ENCODE data around the gene SLC29A3. TPM values are rescaled to one million over a fixed set of nuclear protein-coding genes. Genes with fewer than 3 reads are reported as not detected.

SLC29A3 gene
- total RNA-seq, 1 experiment from 2014 or later = 5.9 TPM

DNA sequence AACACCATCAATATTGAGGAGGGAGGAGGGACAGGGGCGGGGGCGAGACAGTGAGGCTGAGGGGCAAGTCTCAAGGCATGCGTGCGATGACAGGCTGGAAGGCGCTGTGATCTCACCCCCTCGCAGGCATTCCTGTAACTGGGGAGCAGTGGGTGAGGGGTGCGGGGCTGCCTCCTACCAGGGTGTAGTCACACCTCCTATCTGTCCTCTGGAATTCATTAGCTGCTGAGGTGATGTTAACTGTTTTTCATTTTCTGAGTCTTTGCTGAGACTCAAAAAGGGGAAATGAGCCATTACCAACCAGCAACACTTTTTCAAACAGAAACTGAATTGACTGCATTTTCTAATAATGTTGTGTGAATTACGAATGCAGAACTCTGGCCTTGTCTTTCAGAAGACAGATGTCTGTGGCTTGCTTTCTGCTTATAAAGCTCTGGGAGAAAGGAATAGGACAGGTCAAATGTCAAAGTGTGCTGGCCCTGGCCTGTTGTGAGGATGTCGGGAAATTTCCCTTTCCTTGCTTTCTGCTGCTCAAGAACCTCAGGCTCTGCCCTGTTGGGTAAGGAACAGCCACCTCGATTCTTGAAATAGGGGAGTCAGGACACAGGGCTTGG lies 53.9 kb downstream of the SLC29A3 start:
- no peaks in the 10 kb centered on the region for H3K79me2 ChIP-seq (ENCODE audit: insufficient read depth, low read length)
- ChIA-PET RAD21 (ENCODE audit: low non-redundant PET in 1 of 2, low total read pairs in 2 of 2, uncharacterized antibody in 2 of 2, unreplicated experiment in 2 of 2) (no interaction called here), POLR2A (no interaction called here), CTCF (interaction anchor here (3.0 kb wide), 1 partner anchor 53 kb away, joined by 11 read pairs; the partner anchor contains the start of gene SLC29A3)
- H3K9me3 ChIP-seq (ENCODE audit: control insufficient read depth in 1 of 2, insufficient read depth in 1 of 2, low read depth in 1 of 2, low read length in 2 of 2) = no peaks in the 10 kb centered on the region
- peak; percentile 28 for ATAC-seq
- intact Hi-C loops (cut with micrococcal nuclease) = no loop called here
- H3K9ac ChIP-seq (ENCODE audit: low read length) = no peak overlapping the region
- no peak overlapping the region for H3K4me3 ChIP-seq (replicated peaks in 1 of 2; ENCODE audit: low read depth in 1 of 2, low read length in 2 of 2)
- no peaks in the 10 kb centered on the region for H3K9me2 ChIP-seq (ENCODE audit: insufficient read depth)
- H2AFZ ChIP-seq (ENCODE audit: low read depth, low read length, poor library complexity, severe bottlenecking) = no peak overlapping the region
- no peaks in the 10 kb centered on the region for H3K36me3 ChIP-seq (ENCODE audit: control insufficient read depth in 1 of 2, insufficient read depth in 2 of 2, low read length in 2 of 2)
- no peak overlapping the region for H3K4me2 ChIP-seq (ENCODE audit: low read length)
- H3K4me1 ChIP-seq (ENCODE audit: control insufficient read depth in 1 of 2, insufficient read depth in 2 of 2, low read length in 2 of 2) = peaks cover 8 to 17% of the 10 kb centered on the region in 2 experiments; a peak in 3 of 4 replicates
- BruUV-seq (replicated peaks) = no TSS peak
- no peaks in the 10 kb centered on the region for H3K27me3 ChIP-seq (ENCODE audit: insufficient read depth, low read length)
- no peaks in the 10 kb centered on the region for H4K20me1 ChIP-seq (ENCODE audit: insufficient read depth)
- peak; percentile 37 for TF ChIP-seq RAD21 (IDR thresholded peaks at IDR 0.05; ENCODE audit: low read depth)
- TF ChIP-seq, protein P1, sequence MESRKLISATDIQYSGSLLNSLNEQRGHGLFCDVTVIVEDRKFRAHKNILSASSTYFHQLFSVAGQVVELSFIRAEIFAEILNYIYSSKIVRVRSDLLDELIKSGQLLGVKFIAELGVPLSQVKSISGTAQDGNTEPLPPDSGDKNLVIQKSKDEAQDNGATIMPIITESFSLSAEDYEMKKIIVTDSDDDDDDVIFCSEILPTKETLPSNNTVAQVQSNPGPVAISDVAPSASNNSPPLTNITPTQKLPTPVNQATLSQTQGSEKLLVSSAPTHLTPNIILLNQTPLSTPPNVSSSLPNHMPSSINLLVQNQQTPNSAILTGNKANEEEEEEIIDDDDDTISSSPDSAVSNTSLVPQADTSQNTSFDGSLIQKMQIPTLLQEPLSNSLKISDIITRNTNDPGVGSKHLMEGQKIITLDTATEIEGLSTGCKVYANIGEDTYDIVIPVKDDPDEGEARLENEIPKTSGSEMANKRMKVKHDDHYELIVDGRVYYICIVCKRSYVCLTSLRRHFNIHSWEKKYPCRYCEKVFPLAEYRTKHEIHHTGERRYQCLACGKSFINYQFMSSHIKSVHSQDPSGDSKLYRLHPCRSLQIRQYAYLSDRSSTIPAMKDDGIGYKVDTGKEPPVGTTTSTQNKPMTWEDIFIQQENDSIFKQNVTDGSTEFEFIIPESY (IDR thresholded peaks at IDR 0.05; ENCODE audit: extremely low read depth, insufficient replicate concordance, low read length) = no peak
- TF ChIP-seq, protein P2, sequence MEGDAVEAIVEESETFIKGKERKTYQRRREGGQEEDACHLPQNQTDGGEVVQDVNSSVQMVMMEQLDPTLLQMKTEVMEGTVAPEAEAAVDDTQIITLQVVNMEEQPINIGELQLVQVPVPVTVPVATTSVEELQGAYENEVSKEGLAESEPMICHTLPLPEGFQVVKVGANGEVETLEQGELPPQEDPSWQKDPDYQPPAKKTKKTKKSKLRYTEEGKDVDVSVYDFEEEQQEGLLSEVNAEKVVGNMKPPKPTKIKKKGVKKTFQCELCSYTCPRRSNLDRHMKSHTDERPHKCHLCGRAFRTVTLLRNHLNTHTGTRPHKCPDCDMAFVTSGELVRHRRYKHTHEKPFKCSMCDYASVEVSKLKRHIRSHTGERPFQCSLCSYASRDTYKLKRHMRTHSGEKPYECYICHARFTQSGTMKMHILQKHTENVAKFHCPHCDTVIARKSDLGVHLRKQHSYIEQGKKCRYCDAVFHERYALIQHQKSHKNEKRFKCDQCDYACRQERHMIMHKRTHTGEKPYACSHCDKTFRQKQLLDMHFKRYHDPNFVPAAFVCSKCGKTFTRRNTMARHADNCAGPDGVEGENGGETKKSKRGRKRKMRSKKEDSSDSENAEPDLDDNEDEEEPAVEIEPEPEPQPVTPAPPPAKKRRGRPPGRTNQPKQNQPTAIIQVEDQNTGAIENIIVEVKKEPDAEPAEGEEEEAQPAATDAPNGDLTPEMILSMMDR (IDR thresholded peaks at IDR 0.05 in 2 of 3, conservative IDR thresholded peaks at IDR 0.05 in 1 of 3; ENCODE audit: borderline replicate concordance in 1 of 3, insufficient read depth in 1 of 3, low read depth in 2 of 3, low read length in 2 of 3) = peak in 2 of 3 experiments; percentile 26 to 32; a peak in 2 of 6 replicates
- TF ChIP-seq EZH2 (IDR thresholded peaks at IDR 0.05) = no peak
- H3K27ac ChIP-seq (ENCODE audit: low read depth, low read length) = no peak overlapping the region
- no peak for DNase-seq (ENCODE audit: low read depth, low spot score)
